Fibroblast of lung (primary cell): ENCODE data around the gene ATXN1.

Source experiments
- CTCF ChIP-seq, 2 donors: IDR thresholded peaks in 1 of 2; conservative IDR thresholded peaks in 1 of 2; 1 replicate in 1 of 2; 2 replicates in 1 of 2; pipeline ENCODE4 v1.5.1; 2011 to 2012; ENCODE audit warnings: low read length in 2 of 2, control low read depth in 1 of 2, inconsistent platforms in 1 of 2, low read depth in 1 of 2, mild to moderate bottlenecking in 1 of 2
- EZH2 ChIP-seq: IDR thresholded peaks from 2 replicates; pipeline ENCODE4 v1.5.1; 2012; ENCODE audit warnings: low read length, control low read depth, mild to moderate bottlenecking; ENCODE audit errors: missing control alignments

- TF ChIP-seq CTCF (conservative IDR thresholded peaks at IDR 0.05 in 1 of 2, IDR thresholded peaks at IDR 0.05 in 1 of 2; ENCODE audit: low read depth in 1 of 2, low read length in 2 of 2) (no peak), EZH2 (no peak)
Measured at GRCh38 chr6:16799279-16800193, 38.3 kb upstream of the ATXN1 start.
